Panc1 (cell line): Measurements from ENCODE around the gene UBE2R2. TPM values are rescaled to one million over a fixed set of nuclear protein-coding genes. Genes with fewer than 3 reads are reported as not detected.
A peak's percentile ranks its signal among the peaks of the same experiment; 100 is the strongest.

ENCODE experiments used
- ATAC-seq: fragments of 200-7000 bp; cut with Tn5 transposase; 2 replicates; pipeline ENCODE4 v1.9.1; 2020; ENCODE audit warnings: mild to moderate bottlenecking, moderate library complexity
- BruUV-seq: library from RNA; stranded (reverse); fragments of 400-500 nt; replicated peaks from 2 replicates; lab custom pipeline; 2021; lab: Mats Ljungman, UMichigan
- CTCF ChIA-PET: fragments of 300-600 bp; sonication (Branson Sonifier 250); formaldehyde crosslinking; loops from one replicate; lab custom pipeline; 2022; ENCODE audit warnings: antibody characterized with exemption; lab: Charles Lee
- POLR2A ChIA-PET: fragments of 300-600 bp; sonication (Branson Sonifier 250); formaldehyde crosslinking; loops from one replicate; lab custom pipeline; 2022; ENCODE audit warnings: antibody characterized with exemption; lab: Charles Lee
- DNase-seq: peaks from one replicate; pipeline ENCODE4 v3.0.0-alpha.2; 2010; ENCODE audit warnings: low read depth, low spot score
- H3K27ac ChIP-seq: 2 replicates; pipeline ENCODE4 v1.5.1; 2011; ENCODE audit warnings: mild to moderate bottlenecking, low read length, inconsistent platforms
- H3K27me3 ChIP-seq: fragments of 200-500 bp; sonication (Bioruptor generic); 2 replicates; pipeline ENCODE4 v1.6.0; 2014; ENCODE audit warnings: low read length, inconsistent platforms; ENCODE audit not compliant: control insufficient read depth, insufficient read depth
- H3K36me3 ChIP-seq: fragments of 200-500 bp; sonication (Bioruptor generic); 2 replicates; pipeline ENCODE4 v1.5.1; 2014; ENCODE audit warnings: inconsistent platforms, mild to moderate bottlenecking, low read length, moderate library complexity; ENCODE audit not compliant: control insufficient read depth, insufficient read depth
- H3K4me1 ChIP-seq: 2 replicates; pipeline ENCODE4 v1.5.1; 2011; ENCODE audit warnings: inconsistent platforms, mild to moderate bottlenecking, low read length, moderate library complexity; ENCODE audit not compliant: control insufficient read depth, insufficient read depth
- H3K4me3 ChIP-seq, 2 experiments: 2 replicates each; pipeline ENCODE4 v1.5.1; 2011 to 2012; ENCODE audit warnings: low read depth in 2 of 2, low read length in 2 of 2, mild to moderate bottlenecking in 2 of 2, inconsistent platforms in 1 of 2, moderate library complexity in 1 of 2
- H3K9me3 ChIP-seq: fragments of 200-500 bp; sonication (Bioruptor generic); 2 replicates; pipeline ENCODE4 v1.5.1; 2014; ENCODE audit warnings: low read depth, mild to moderate bottlenecking, inconsistent platforms, low read length, moderate library complexity; ENCODE audit not compliant: control insufficient read depth, insufficient read depth
- CTCF ChIP-seq: fragments of 450-650 bp; IDR thresholded peaks from 2 replicates; pipeline ENCODE4 v1.5.1; 2017; ENCODE audit warnings: mild to moderate bottlenecking
- POLR2AphosphoS5 ChIP-seq: IDR thresholded peaks from 2 replicates; pipeline ENCODE4 v1.6.1; 2012; ENCODE audit warnings: mild to moderate bottlenecking, low read depth, low read length, moderate library complexity
- REST ChIP-seq, 2 experiments: IDR thresholded peaks; 2 replicates each; pipeline ENCODE4 v1.6.1; 2011 to 2012; ENCODE audit warnings: low read depth in 2 of 2, control low read depth in 1 of 2, low read length in 1 of 2, mild to moderate bottlenecking in 1 of 2, moderate library complexity in 1 of 2; ENCODE audit not compliant: insufficient read depth in 1 of 2
- SIN3A ChIP-seq: IDR thresholded peaks from 2 replicates; pipeline ENCODE4 v1.6.1; 2012; ENCODE audit warnings: low read depth, mild to moderate bottlenecking, low read length, moderate library complexity, borderline replicate concordance; ENCODE audit not compliant: insufficient read depth
- TCF7L2 ChIP-seq: IDR thresholded peaks from 2 replicates; pipeline ENCODE4 v1.6.1; 2011; ENCODE audit warnings: mild to moderate bottlenecking, low read depth, low read length, inconsistent platforms
- in situ Hi-C: cut with HindIII; loops from 2 replicates; pipeline ENCODE4 v1.10.0; 2016; ENCODE audit warnings: low sequenced_read_pairs, low pct_unique_long_range_greater_than_20kb
- intact Hi-C: fragments of 100-400 bp; cut with micrococcal nuclease; formaldehyde crosslinking; loops from one replicate; pipeline ENCODE4 v1.10.0; 2022; ENCODE audit not compliant: unreplicated experiment
- total RNA-seq: library from RNA; stranded (reverse); gene quantifications from one replicate; pipeline ENCODE4 v1.2.1, GENCODE V29; 2021; ENCODE audit not compliant: unreplicated experiment

Gene UBE2R2
- total RNA-seq, 1 experiment from 2014 or later = 67.2 TPM

DNA sequence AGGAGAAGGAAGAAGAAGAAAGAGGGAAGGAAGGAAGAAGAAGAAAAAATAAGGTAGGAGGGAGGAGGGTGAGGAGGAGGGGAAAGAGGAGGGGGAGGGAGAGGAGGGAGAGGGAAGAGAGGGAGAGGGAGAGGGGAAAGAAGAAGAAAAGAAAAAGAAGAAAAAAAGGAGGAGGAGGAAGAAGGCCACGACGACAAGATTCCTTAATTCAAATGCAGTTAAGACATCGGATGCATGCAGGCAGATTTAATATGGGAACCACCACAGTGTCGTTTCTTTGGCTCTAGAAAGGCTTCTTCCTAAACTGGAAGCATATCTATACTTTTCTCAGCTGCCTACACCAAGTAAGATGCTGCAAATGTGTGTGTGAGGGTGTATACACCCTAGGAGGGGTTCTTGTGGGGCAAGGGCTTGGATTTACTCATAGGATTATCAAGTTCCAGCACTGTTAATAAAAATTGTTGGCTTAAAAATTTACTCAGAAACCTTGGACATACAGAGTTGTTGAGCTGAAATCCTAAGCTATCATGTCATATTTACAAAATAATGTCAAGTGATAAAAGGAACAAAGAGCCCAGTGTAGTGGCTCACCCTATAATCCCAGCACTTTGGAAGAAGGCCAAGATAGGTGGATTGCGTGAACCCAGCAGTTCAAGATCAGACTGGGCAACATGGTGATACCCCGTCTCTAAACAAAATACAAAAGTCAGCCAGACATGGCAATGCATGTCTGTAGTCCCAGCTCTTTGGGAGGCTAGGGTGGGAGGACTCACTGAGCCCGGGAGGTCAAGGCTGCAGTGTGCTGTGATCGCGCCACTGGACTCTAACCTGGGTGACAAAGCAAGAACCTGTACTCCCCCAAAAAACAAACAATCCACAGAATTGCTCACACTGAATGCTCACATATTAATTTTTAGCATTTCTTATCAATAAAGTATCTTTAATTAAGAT, 123.2 kb downstream of the UBE2R2 start:
- intact Hi-C loops (no loop called here), in situ Hi-C loops (no loop called here)
- H3K36me3 ChIP-seq = peaks cover 33% of the 10 kb centered on the region; the same call in 1 of the 2 replicates
- ChIA-PET CTCF (no interaction called here), POLR2A (no interaction called here)
- TF ChIP-seq TCF7L2 (no peak), CTCF (no peak), REST (IDR thresholded peaks at IDR 0.05; ENCODE audit: insufficient read depth in 1 of 2, low read depth in 2 of 2, low read length in 1 of 2) (no peak), POLR2AphosphoS5 (no peak)
- ATAC-seq (peak; percentile 74), DNase-seq (no peak)
- H3K4me1 ChIP-seq = peaks cover 16% of the 10 kb centered on the region
- H3K27me3 ChIP-seq = no peaks in the 10 kb centered on the region
- H3K27ac ChIP-seq = no peak overlapping the region
- H3K9me3 ChIP-seq = no peaks in the 10 kb centered on the region
- BruUV-seq = TSS peak; percentile 4
- no peak overlapping the region for H3K4me3 ChIP-seq

DNA sequence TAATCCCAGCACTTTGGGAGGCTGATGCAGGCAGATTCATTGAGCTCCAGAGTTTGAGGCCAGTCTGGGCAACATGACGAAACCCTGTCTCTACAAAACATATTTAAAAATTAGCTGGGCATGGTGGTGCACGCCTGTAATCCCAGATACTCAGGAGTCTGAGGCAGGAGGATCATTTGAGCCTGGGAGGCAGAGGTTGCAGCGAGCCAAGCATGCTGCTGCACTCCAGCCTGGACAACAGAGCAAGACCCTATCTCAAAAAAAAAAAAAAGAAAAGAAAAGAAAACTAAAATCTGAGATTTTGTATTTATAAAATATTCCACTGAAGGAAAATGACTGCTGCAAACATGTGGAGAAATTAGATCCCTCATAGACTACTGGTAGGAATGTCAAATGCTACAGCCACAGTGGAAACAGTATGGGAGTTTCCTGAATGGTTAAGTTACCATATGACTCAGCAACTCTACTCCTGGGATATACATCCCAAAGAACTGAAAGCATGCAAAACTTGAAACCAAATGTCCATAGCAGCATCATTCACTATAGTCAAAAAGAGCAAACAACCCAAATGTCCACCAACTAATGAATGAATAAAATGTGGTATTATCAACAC, 125.6 kb downstream of the UBE2R2 start:
- H3K9me3 ChIP-seq = no peaks in the 10 kb centered on the region
- no peak for TF ChIP-seq SIN3A
- no peak for TF ChIP-seq POLR2AphosphoS5
- no peak for TF ChIP-seq REST (IDR thresholded peaks at IDR 0.05; ENCODE audit: insufficient read depth in 1 of 2, low read depth in 2 of 2, low read length in 1 of 2)
- TF ChIP-seq TCF7L2 = no peak
- TF ChIP-seq CTCF = no peak
- no peak overlapping the region for H3K27ac ChIP-seq
- in situ Hi-C loops (no loop called here), intact Hi-C loops (no loop called here)
- DNase-seq = no peak
- BruUV-seq = no TSS peak
- H3K36me3 ChIP-seq = peaks cover 38% of the 10 kb centered on the region; the same call in 1 of the 2 replicates
- H3K4me3 ChIP-seq = no peak overlapping the region
- no peaks in the 10 kb centered on the region for H3K27me3 ChIP-seq
- peaks cover 22% of the 10 kb centered on the region for H3K4me1 ChIP-seq
- ChIA-PET POLR2A (no interaction called here), CTCF (interaction anchor here (0.6 kb wide), 1 partner anchor 135 kb away, joined by 4 read pairs; no protein-coding TSS in a partner anchor)
- peak; percentile 49; the same call in 1 of the 2 replicates for ATAC-seq
